ENCODE measurements around the gene ALDH4A1.

ALDH4A1 gene

GRCh38 chr1:18939398-18940302 is 37.3 kb upstream of the ALDH4A1 start:
- no peak for DNase-seq (ENCODE audit: low read depth in 2 of 2)

- DNase-seq (ENCODE audit: low read depth in 2 of 2): no peak
Measured at GRCh38 chr1:18938707-18939070, 36.3 kb upstream of the ALDH4A1 start.

- DNase-seq (ENCODE audit: low read depth in 2 of 2): no peak
Measured at GRCh38 chr1:18938008-18938706, 35.8 kb upstream of the ALDH4A1 start.

- no peak for DNase-seq (ENCODE audit: low read depth in 2 of 2)
Measured at GRCh38 chr1:18937539-18937938, 35.2 kb upstream of the ALDH4A1 start.

GRCh38 chr1:18936814-18937481 is 34.6 kb upstream of the ALDH4A1 start:
- DNase-seq (ENCODE audit: low read depth in 2 of 2): no peak

- no peak for DNase-seq (ENCODE audit: low read depth in 2 of 2)
Measured at GRCh38 chr1:18936471-18936813, 34.1 kb upstream of the ALDH4A1 start.

- no peak for DNase-seq (ENCODE audit: low read depth in 2 of 2)
Measured at GRCh38 chr1:18934205-18935000, 32.0 kb upstream of the ALDH4A1 start.

GRCh38 chr1:18932879-18933278 is 30.5 kb upstream of the ALDH4A1 start:
- DNase-seq (ENCODE audit: low read depth in 2 of 2): no peak

- DNase-seq (ENCODE audit: low read depth in 2 of 2): no peak
Measured at GRCh38 chr1:18932387-18932786, 30.0 kb upstream of the ALDH4A1 start.

- DNase-seq (ENCODE audit: low read depth in 2 of 2): no peak
Measured at GRCh38 chr1:18931730-18932129, 29.4 kb upstream of the ALDH4A1 start.

- DNase-seq (ENCODE audit: low read depth in 2 of 2): no peak
Measured at GRCh38 chr1:18929686-18930085, 27.3 kb upstream of the ALDH4A1 start.

- DNase-seq (ENCODE audit: low read depth in 2 of 2): no peak
Measured at GRCh38 chr1:18928985-18929384, 26.6 kb upstream of the ALDH4A1 start.

GRCh38 chr1:18928406-18928805 is 26.1 kb upstream of the ALDH4A1 start:
- DNase-seq (ENCODE audit: low read depth in 2 of 2): no peak

- DNase-seq (ENCODE audit: low read depth in 2 of 2): peak; percentile 24 to 25
Measured at GRCh38 chr1:18927654-18928272, 25.4 kb upstream of the ALDH4A1 start.

- DNase-seq (ENCODE audit: low read depth in 2 of 2): peak in 1 of 2 donors; percentile 33
Measured at GRCh38 chr1:18927082-18927653, 24.8 kb upstream of the ALDH4A1 start.

- DNase-seq (ENCODE audit: low read depth in 2 of 2): peak; percentile 84
Measured at GRCh38 chr1:18926315-18927081, 24.1 kb upstream of the ALDH4A1 start.

- DNase-seq (ENCODE audit: low read depth in 2 of 2): no peak
Measured at GRCh38 chr1:18925279-18925678, 22.9 kb upstream of the ALDH4A1 start.

- no peak for DNase-seq (ENCODE audit: low read depth in 2 of 2)
Measured at GRCh38 chr1:18924221-18924691, 21.9 kb upstream of the ALDH4A1 start.

- DNase-seq (ENCODE audit: low read depth in 2 of 2): no peak
Measured at GRCh38 chr1:18923756-18924211, 21.4 kb upstream of the ALDH4A1 start.
